HG02970 (cell line): Measurements from ENCODE around the gene PRMT5.

Experiments
- ATAC-seq: cut with Tn5 transposase; IDR thresholded peaks from one replicate; pipeline ENCODE4 v1.9.1; 2021; ENCODE audit warnings: mild to moderate bottlenecking, moderate library complexity, moderate number of reproducible peaks; ENCODE audit not compliant: unreplicated experiment, low FRiP score

PRMT5 gene

GRCh38 chr14:22878271-22879246, 50.6 kb downstream of the PRMT5 start:
- no peak for ATAC-seq

GRCh38 chr14:22877000-22877501, 52.1 kb downstream of the PRMT5 start:
- ATAC-seq: no peak

- ATAC-seq: no peak
Observed at GRCh38 chr14:22875748-22876319, 53.3 kb downstream of the PRMT5 start.

GRCh38 chr14:22875003-22875747, 54.0 kb downstream of the PRMT5 start:
- no peak for ATAC-seq

GRCh38 chr14:22872833-22873520, 56.2 kb downstream of the PRMT5 start:
- no peak for ATAC-seq

- peak; percentile 22 for ATAC-seq
Observed at GRCh38 chr14:22872033-22872832, 56.9 kb downstream of the PRMT5 start.

- ATAC-seq: peak; percentile 71
Observed at GRCh38 chr14:22871224-22872032, 57.7 kb downstream of the PRMT5 start, which contains the start of gene LRP10. LRP10 (plus strand) TSS chr14:22871740; CDS start chr14:22872304, 564 bp downstream.

- peak; percentile 23 for ATAC-seq
Observed at GRCh38 chr14:22870811-22871223, 58.4 kb downstream of the PRMT5 start.
